ENCODE results near the gene ZPR1.

The ZPR1 gene

DNA sequence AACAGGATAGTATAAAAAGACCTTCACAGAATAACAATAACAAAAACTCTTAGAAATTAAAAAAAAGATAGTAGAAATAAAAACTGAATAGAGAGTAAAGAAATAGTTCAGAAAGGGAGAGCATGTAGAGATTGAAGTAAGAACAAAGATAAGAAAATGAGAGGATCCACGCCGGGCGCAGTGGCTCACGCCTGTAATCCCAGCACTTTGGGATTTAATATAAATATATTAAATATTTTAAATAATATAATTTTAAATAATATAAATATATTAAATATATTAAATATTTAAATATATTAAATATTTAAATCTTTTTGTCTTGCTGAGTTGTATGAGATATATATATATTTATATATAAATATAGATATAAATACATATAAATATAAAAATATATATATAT is 24.3 kb upstream of the ZPR1 start:
- Histone ChIP-seq H3K9me2 (replicated peaks; ENCODE audit: low read depth, low read length) (no peaks in the 10 kb centered on the region), H2AFZ (ENCODE audit: low read length) (no peak overlapping the region), H3K9ac (ENCODE audit: low read depth, low read length, poor library complexity, severe bottlenecking) (no peak overlapping the region), H3K27me3 (ENCODE audit: insufficient read depth, low read length, poor library complexity, severe bottlenecking) (no peaks in the 10 kb centered on the region), H3K4me3 (ENCODE audit: low read length, poor library complexity, severe bottlenecking) (no peak overlapping the region), H3K36me3 (ENCODE audit: insufficient read depth, low read length) (no peaks in the 10 kb centered on the region), H4K20me1 (ENCODE audit: insufficient read depth, low read length, poor library complexity, severe bottlenecking) (no peaks in the 10 kb centered on the region), H3K79me2 (ENCODE audit: insufficient read depth, low read length) (no peaks in the 10 kb centered on the region), H3F3A (ENCODE audit: low read depth) (no peaks in the 10 kb centered on the region), H3K4me2 (ENCODE audit: low read depth, low read length, poor library complexity, severe bottlenecking) (no peak overlapping the region), H3K9me3 (ENCODE audit: insufficient read depth, low read depth, low read length) (no peaks in the 10 kb centered on the region), H3K4me1 (ENCODE audit: insufficient read depth, low read length, poor library complexity, severe bottlenecking) (no peaks in the 10 kb centered on the region)
- TF ChIP-seq, protein P1, sequence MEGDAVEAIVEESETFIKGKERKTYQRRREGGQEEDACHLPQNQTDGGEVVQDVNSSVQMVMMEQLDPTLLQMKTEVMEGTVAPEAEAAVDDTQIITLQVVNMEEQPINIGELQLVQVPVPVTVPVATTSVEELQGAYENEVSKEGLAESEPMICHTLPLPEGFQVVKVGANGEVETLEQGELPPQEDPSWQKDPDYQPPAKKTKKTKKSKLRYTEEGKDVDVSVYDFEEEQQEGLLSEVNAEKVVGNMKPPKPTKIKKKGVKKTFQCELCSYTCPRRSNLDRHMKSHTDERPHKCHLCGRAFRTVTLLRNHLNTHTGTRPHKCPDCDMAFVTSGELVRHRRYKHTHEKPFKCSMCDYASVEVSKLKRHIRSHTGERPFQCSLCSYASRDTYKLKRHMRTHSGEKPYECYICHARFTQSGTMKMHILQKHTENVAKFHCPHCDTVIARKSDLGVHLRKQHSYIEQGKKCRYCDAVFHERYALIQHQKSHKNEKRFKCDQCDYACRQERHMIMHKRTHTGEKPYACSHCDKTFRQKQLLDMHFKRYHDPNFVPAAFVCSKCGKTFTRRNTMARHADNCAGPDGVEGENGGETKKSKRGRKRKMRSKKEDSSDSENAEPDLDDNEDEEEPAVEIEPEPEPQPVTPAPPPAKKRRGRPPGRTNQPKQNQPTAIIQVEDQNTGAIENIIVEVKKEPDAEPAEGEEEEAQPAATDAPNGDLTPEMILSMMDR (conservative IDR thresholded peaks at IDR 0.05; ENCODE audit: low read length) = no peak
- no peak for TF ChIP-seq EZH2phosphoT487 (IDR thresholded peaks at IDR 0.05; ENCODE audit: borderline replicate concordance)

DNA sequence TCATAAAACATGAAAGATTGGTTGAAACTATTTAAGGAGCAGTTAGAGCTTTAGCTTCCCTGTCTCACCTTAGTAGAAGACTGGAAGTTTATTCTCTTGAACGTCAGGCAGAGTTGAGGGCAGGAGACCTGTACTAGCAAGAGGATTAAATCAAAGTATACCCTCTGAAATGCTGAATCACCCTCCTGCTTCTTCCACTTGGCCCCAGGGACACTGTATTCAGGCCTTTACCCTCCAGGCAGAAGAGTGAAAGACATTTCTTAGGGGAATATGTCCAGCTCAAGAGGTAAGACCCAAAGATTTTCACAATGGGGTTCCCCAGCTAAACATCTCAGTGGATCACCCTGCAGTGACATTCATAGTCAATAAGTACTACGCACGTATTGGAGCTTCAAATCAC is 23.4 kb upstream of the ZPR1 start:
- H3K4me1 ChIP-seq (ENCODE audit: insufficient read depth, low read length, poor library complexity, severe bottlenecking) = no peaks in the 10 kb centered on the region
- H3K36me3 ChIP-seq (ENCODE audit: insufficient read depth, low read length) = no peaks in the 10 kb centered on the region
- no peaks in the 10 kb centered on the region for H3K9me2 ChIP-seq (replicated peaks; ENCODE audit: low read depth, low read length)
- H3K4me2 ChIP-seq (ENCODE audit: low read depth, low read length, poor library complexity, severe bottlenecking) = no peak overlapping the region
- TF ChIP-seq EZH2phosphoT487 (IDR thresholded peaks at IDR 0.05; ENCODE audit: borderline replicate concordance) = no peak
- TF ChIP-seq, protein P1 (conservative IDR thresholded peaks at IDR 0.05; ENCODE audit: low read length) = no peak
- H3K27me3 ChIP-seq (ENCODE audit: insufficient read depth, low read length, poor library complexity, severe bottlenecking) = no peaks in the 10 kb centered on the region
- H3K9me3 ChIP-seq (ENCODE audit: insufficient read depth, low read depth, low read length) = no peaks in the 10 kb centered on the region
- H3K79me2 ChIP-seq (ENCODE audit: insufficient read depth, low read length) = no peaks in the 10 kb centered on the region
- H2AFZ ChIP-seq (ENCODE audit: low read length) = no peak overlapping the region
- H3K4me3 ChIP-seq (ENCODE audit: low read length, poor library complexity, severe bottlenecking) = no peak overlapping the region
- H3F3A ChIP-seq (ENCODE audit: low read depth) = no peaks in the 10 kb centered on the region
- no peak overlapping the region for H3K9ac ChIP-seq (ENCODE audit: low read depth, low read length, poor library complexity, severe bottlenecking)
- no peaks in the 10 kb centered on the region for H4K20me1 ChIP-seq (ENCODE audit: insufficient read depth, low read length, poor library complexity, severe bottlenecking)

DNA sequence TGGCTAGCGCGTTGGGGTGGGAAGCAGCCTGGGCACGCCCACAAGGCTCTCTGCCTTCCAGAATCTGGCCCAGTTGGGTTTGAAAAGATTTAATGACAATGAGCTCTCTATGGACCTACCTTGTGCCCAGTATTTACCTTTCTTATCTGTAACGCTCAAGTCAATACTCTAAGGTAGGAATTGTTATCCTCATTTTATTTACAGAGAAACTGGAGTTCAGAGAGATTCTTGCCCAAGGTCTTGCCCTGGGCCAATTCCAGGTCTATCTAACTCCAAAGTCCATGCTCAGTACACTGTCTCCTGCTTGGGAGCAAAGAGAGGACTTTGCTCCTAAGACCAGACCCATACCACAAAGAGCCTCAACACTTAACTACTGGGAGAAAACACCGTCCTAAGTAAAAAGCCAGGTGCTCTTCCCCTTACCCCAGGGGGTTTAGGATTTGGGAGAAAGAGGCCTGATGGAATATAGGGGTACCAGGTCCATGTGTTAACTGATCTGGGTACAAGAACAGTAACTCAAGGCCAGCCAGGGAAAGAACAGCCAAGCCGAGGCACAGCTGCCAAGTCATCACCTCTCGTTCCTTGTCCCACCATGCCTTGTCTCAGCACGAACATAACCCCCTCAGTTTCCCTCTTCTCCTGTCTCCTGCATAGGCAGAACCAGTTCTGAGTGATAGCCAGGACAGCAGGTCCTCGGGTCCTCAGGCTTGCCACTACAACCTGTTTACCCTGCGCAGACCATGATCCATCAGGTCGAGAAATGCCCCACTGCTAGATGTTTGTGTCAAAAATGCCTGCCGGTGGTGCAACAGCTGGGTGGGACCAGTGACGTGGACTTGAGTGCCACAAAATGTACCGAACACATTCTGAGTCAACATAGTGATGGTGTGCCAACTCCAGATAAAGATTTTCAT is 20.7 kb upstream of the ZPR1 start:
- no peaks in the 10 kb centered on the region for H3K4me1 ChIP-seq (ENCODE audit: insufficient read depth, low read length, poor library complexity, severe bottlenecking)
- H3K27me3 ChIP-seq (ENCODE audit: insufficient read depth, low read length, poor library complexity, severe bottlenecking) = no peaks in the 10 kb centered on the region
- TF ChIP-seq EZH2phosphoT487 (IDR thresholded peaks at IDR 0.05; ENCODE audit: borderline replicate concordance) = no peak
- TF ChIP-seq, protein P1 (conservative IDR thresholded peaks at IDR 0.05; ENCODE audit: low read length) = no peak
- H3F3A ChIP-seq (ENCODE audit: low read depth) = no peaks in the 10 kb centered on the region
- no peaks in the 10 kb centered on the region for H3K9me2 ChIP-seq (replicated peaks; ENCODE audit: low read depth, low read length)
- no peak overlapping the region for H2AFZ ChIP-seq (ENCODE audit: low read length)
- H3K9ac ChIP-seq (ENCODE audit: low read depth, low read length, poor library complexity, severe bottlenecking) = no peak overlapping the region
- no peak overlapping the region for H3K4me3 ChIP-seq (ENCODE audit: low read length, poor library complexity, severe bottlenecking)
- no peaks in the 10 kb centered on the region for H3K9me3 ChIP-seq (ENCODE audit: insufficient read depth, low read depth, low read length)
- no peaks in the 10 kb centered on the region for H4K20me1 ChIP-seq (ENCODE audit: insufficient read depth, low read length, poor library complexity, severe bottlenecking)
- H3K36me3 ChIP-seq (ENCODE audit: insufficient read depth, low read length) = no peaks in the 10 kb centered on the region
- H3K79me2 ChIP-seq (ENCODE audit: insufficient read depth, low read length) = no peaks in the 10 kb centered on the region
- H3K4me2 ChIP-seq (ENCODE audit: low read depth, low read length, poor library complexity, severe bottlenecking) = no peak overlapping the region
